ENCODE results near the gene WDR48.

Gene WDR48

DNA sequence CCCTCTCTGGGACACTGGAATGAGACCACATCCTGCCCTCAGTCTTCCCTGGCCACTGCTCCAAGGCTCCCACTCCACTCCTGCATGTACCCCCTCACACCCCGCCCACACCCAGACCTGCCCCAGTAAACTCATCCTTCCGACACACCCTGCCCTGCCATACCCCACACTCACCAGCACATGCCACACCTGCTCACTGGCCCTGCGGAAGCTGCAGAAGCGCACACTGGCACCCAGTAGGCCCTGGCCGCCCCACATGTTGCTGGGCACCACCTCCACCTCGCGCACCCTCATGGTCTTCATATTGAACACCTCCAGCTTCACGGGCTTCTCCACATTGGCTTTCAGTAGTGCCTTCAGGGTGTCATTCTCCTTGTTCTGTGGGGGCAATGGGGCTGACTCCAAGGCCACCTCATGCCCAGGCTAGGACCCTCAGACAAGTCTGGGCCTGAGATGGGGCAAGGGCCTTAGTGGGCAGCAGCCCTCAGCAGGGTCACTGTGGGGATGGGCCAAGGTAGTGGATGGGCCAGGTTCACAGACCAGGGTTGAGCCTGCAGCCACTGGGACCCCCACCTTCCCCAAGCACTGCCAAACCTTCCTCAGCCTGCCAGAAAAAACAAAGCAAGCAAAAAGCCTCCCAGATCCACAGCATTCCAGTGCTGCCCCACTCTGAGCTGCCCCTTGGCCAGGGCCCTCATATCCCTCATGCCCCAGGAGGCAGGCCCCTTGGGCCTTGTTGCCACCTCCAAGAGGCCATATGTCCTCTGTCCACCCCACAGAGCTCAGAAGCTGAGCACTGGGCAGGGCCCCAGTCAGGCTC, 50.9 kb downstream of the WDR48 start:
- DNase-seq = no peak

DNA sequence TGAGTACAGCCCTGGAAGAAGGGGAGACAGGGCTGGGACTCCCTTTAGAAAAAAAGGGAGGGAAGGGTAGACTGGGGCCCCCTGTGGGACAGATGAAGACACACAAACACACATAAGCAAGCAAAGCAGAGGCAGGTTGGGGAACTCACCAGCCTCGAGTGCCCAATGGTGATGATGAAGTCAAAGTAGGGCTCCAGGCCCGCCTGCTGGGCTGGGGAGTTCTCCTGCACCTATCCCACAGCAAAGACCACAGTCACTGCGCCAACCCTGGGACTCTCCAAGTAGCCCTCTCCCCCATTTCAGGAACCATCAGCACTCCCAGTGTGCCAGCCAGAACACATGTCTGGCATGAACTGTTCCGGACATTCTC, 51.5 kb downstream of the WDR48 start:
- DNase-seq = no peak

GRCh38 chr3:39103791-39104552, 52.2 kb downstream of the WDR48 start:
- no peak for DNase-seq

- DNase-seq = no peak
These were observed 53.3 kb downstream of the WDR48 start for GRCh38 chr3:39104961-39105686.

DNA sequence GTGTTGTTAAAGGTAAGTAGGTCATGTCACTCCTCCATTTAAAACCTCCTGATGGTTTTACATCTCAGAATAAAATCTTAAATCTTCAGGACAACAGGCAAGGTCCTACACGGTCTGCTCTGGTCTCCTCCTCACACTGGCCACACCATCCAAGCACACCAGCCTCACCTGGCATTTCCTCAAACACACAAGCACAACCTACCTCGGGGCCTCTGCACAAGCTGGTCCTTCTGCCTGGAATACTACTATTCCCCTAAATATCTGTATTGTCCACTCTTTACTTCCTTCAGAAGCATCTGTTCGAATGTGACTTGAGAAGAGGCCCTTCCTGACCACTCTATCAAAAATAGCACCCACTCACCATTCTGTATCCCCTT, 53.9 kb downstream of the WDR48 start:
- no peak for DNase-seq

DNA sequence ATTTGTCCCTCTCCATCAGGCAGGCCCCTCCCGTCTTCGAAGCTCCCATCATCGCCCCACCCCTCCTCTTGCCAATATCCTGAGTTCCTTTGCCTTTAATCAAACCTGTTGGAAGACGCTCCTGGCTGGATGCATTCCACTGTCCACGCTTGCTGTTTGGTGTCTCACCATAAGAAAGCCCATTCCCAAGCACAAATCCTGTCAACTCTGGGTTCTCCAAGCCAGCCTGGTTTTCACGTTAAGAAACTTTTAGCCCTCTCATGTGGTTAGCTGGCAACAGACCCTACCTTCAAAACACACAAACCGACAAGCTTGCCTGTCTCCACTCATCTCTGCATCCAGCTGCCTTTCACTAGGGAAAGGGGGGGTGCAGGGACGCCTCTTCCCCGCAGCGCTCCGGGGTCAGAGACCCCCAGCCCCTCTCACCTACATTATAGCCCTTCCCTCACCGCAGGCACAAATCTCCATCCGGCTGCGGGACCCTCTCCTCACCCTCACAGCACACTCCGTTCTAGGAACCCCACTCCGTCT, 54.5 kb downstream of the WDR48 start:
- peak in 1 of 2 experiments; percentile 13 for DNase-seq

GRCh38 chr3:39106851-39107387, 55.1 kb downstream of the WDR48 start:
- DNase-seq = peak in 1 of 2 experiments; percentile 33

DNA sequence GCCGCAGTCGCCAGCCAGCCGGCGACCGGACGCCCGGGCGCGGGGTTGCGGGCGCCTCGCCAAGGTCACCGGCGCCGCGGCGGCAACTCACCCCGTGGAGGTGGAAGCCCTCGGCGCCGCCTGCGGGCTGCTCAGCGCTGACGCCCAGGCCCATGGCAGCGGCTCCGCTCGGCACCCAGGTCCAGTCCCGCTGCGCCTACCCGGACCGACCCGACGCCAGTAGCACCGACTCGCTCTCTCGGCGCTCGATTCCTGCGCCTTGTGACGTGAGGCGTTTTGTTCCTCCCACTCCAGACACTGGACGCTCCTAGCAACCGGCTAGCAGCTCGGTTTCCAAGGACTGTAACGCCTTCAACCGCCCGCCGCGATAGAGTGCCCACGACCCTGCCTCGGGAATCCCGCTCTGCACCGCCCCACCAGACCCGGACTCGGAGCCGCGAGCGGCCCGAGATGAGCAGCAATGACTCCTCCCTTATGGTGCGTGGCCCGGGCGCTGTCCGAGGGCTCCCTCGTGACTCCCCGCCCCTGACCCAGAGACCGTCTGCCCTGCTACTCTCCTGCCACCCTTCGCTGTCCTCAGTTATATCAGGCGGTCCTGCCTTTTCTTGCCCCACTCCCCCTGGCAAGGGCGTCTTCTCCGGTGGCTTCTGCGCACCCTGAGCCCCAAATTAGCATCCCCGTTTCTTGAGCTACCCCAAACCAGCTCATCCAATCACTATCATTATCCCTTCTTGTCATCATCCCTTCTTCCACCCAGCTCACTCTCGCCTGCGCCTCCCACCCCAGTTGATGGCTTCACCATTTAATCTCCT, 55.8 kb downstream of the WDR48 start, which contains the start of the genes GORASP1 and TTC21A:
GORASP1 (minus strand) TSS at position 240 of the 812 bp plus-strand sequence; CDS start at position 154, 86 bp downstream.
TTC21A (plus strand) TSS at position 293 of the 812 bp plus-strand sequence; CDS start at position 451, 158 bp downstream.
- DNase-seq = peak; percentile 70 to 78

DNA sequence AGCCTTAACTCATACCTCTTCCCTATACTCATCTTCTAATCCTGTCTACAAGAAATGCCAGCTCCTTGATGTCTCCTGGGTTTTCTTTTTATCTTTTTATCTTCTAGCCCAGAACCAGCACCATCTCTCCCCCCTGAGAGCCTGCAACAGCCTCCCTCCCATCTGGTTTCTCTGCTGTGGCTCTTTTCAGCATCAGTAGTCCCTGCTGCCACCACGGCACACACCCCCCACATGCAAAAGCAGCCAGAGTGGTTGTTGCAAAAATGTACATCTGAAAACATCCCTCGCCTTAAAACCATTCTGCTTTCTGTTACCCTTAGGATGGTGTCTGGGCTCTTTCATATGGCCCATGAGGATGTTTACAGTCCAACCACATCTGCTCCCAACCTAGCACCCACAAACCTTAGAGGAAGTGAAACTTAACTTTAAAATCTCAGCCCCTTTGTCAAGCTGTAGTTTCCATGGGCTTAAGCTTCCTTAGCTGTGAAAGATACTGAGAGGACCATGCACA, 56.4 kb downstream of the WDR48 start:
- no peak for DNase-seq

DNA sequence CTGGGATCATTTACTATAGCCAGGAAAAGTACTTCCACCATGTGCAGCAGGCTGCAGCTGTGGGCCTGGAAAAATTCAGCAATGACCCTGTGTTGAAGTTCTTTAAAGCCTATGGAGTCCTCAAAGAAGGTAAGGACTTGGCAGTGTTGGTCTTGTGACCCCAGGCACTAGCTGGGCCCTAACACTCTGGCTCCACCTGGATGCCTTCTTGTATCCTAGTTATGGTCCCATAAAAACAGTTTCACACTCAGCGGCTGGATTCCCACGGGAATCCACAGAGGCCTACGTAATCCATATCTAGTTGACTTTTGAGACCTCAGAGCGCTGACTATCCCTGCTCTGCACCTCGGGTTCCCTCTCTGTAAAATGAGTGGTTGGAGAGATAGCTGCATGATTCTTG, 57.3 kb downstream of the WDR48 start:
- no peak for DNase-seq

DNA sequence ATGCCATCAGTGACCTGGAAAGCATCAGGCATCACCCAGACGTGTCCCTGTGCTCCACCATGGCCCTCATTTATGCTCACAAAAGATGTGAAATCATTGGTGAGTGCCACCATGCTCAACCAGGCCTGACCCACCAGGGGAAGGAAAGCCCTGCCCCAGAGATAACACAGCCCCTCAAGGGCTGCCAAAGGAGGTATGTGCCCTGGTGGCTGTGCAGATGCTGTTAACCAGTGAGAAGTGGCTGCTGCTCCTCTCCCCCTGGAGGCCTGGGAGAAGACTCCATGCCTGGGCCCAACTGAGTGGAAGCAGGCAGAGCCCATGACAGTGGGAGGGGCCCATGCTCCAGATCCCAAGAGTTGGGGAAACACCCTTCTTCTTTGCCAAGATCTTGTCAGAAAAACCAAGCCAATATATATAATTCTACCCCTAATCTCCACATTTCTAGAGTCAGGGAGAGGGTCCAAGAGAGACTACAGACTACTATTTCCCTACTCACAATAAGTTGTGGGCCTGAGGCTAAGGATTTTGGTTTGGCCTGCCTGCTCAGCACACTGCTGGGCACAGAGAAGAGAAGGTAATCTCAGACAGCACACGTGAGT, 58.3 kb downstream of the WDR48 start:
- DNase-seq = no peak

DNA sequence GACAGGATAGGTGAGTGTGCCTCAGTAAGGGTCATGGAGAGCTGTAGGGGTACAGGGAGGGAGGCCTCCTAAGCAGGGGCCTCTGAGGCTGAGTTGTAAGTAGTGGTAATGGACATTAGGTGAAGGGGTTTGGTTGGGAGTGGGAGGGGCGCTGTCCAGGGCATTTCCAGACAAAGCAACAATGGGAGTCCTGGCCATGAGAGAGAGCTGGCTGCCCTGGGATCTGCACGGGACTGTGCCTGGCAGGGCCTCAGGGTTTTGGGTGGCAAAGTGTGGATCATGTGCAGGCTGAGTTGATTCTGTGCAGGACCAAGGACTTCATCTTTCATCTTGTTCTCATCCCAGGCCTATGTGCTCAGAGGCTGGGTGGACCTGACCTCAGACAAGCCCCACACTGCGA, 60.3 kb downstream of the WDR48 start:
- no peak for DNase-seq

DNA sequence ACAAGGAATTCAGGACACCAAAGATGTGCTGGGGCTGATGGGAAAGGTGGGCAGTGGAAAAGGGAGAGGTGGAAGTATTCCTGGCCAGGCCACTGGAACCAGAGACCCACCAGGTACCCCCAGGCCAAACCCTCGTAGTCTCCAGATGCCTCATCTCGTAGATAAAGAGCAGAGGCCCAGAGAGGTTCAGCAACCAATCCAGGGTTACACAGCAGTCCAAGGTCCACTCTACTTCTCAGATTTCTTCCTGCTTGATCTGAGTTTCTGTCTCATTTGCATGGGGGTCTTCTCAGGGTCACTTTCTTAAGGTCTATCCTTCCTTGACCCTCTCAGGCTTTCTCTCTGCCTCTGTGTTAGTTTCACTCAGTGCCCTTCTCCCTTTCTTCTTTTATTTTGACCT, 60.7 kb downstream of the WDR48 start:
- no peak for DNase-seq

DNA sequence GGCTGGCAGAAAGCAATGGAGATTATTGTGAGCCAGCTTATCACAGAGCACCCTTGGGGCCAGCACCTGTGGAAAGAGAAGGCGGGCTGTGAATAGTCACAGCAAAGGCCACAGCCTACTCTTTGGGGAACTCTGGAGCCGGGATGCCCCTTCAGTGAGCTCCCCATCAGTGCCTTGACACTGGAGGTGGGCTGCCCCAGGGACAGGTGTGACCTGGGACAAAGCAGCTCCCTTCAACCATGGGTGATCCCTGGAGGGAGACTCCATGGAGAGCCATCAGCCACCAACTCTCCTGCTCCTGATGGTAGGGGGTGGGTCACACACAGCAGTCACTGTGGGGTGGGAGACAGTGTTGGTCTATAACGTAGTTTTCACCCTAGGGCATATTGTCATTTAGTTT, 61.5 kb downstream of the WDR48 start:
- DNase-seq = no peak

GRCh38 chr3:39114456-39114855, 62.6 kb downstream of the WDR48 start:
- no peak for DNase-seq

DNA sequence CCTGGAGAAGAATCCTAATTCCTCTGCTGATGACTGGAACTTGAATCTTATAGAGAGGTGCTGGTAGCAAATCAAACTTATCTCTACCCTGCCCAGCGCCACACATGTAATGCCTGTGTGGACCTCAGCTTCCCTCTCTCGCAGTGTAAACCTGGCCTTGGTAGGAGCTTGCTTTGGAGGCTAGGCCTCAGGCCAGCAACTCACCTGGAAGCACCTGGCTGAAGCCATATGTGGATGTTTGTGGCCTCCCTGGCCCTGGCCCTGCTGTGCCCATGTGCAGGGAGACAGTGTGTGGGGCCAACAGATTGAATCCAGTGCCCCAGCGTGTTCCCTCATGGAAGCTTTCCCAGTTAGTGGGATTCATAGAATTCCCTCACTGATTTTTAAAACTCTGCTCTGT, 64.1 kb downstream of the WDR48 start:
- no peak for DNase-seq

DNA sequence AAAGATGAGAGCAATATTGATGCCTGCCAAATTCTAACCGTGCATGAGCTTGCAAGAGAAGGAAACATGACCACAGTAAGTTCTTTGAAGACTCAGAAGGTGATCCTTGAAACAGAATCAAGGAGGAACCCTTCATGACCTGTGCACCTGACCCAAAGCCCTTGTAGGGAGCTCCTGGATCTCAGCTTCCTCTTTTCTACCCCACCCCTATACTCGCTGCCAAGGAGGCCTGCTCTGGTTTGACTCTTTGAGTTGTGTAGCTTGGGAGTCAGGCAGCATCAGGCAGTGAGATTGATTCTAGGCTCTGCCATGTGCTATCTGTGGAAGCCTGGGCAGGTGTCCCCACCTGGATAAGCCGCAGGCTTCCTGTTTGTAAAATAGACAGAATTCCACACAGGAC, 66.3 kb downstream of the WDR48 start:
- DNase-seq = no peak

GRCh38 chr3:39118931-39119660, 67.3 kb downstream of the WDR48 start:
- DNase-seq = no peak

DNA sequence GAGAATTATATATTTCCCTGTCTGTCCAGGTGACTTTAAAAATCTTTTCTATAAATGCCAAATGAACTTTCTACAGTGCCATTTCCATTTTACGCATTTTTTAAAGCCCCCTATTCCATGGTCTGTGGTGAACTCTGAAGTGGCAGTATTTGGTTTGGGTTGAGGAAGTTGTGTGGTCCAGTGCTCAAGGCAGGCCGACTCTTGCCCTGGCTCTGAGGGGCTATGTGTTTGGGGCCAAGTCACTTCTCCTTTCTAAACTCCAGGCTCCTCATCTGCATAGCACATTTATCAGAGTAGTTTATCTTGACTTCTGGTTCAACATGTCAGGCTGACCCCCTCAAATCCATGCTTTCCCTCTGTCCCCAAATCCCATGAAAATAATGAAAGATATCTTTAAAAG, 69.8 kb downstream of the WDR48 start:
- no peak for DNase-seq

DNA sequence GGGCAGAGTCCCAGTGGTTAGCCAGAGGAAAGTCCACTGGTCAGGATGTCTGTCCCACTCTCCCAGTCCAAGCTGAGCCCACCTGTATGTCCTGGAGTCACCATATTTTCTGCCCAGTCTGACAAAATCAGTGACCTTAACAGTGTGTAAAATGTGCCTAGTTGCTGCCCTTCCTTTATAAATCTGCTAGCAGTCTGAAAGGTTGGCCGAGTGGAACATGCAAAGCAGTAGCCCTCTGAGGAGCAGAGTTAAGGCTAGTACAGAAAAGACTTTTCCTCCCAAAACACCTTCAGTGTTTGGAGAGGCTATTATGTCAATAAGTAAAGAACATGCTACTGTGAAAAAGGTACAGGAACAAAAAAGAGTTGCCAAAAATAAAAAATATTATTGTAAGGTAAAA, 71.0 kb downstream of the WDR48 start:
- DNase-seq = no peak
